NCI-H1092 (cell line): ENCODE data around the gene CHRM5.

Experiments
- DNase-seq: peaks from one replicate; lab custom pipeline; 2025; lab: John Stamatoyannopoulos, UW

CHRM5 gene

GRCh38 chr15:34101366-34102174 is 133.3 kb downstream of the CHRM5 start, which contains the start of the genes EMC7 and PGBD4:
Gene EMC7 (minus strand): TSS chr15:34101862. CDS start chr15:34101839, 23 bp downstream.
Gene PGBD4 (plus strand): TSS chr15:34102083. CDS start chr15:34102532, 449 bp downstream.
- DNase-seq = peak; percentile 94

GRCh38 chr15:34102175-34102925 is 134.1 kb downstream of the CHRM5 start:
- no peak for DNase-seq

DNA sequence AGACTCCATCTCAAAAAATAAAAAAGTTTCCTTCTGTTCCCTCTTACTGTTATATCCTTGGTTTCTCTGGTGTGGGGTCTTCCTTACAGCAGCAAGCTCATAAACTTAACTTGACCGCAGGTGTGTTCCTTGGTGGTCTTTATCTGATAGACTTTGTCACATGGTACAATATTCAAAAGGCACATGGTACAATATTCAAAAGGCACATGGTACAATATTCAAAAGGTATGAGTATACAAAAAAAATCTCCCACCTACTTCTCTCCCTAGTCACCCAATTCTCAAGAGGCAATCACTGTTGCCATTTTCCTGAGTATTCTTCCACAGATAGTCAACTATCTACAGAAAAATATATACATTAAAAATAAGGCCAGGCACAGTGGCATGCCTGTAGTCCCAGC is 138.1 kb downstream of the CHRM5 start:
- DNase-seq = no peak

DNA sequence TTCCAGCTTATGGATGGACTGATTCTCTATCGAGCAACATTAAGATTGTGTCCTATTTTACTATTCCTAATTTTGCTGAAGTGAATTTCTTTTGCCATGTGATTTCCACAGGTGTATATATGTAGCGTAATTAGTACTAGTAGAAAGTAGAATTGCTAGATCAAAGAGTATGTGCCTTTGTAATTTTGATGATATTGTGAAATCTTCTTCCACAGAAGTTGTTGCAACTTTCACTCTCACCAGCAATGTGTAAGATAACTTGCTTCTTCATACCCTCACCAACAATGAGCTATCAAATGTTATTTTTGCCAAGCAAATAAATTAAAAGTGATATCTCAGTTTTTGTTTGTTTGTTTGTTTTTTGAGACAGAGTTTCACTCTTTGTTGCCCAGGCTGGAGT is 139.0 kb downstream of the CHRM5 start:
- no peak for DNase-seq

DNA sequence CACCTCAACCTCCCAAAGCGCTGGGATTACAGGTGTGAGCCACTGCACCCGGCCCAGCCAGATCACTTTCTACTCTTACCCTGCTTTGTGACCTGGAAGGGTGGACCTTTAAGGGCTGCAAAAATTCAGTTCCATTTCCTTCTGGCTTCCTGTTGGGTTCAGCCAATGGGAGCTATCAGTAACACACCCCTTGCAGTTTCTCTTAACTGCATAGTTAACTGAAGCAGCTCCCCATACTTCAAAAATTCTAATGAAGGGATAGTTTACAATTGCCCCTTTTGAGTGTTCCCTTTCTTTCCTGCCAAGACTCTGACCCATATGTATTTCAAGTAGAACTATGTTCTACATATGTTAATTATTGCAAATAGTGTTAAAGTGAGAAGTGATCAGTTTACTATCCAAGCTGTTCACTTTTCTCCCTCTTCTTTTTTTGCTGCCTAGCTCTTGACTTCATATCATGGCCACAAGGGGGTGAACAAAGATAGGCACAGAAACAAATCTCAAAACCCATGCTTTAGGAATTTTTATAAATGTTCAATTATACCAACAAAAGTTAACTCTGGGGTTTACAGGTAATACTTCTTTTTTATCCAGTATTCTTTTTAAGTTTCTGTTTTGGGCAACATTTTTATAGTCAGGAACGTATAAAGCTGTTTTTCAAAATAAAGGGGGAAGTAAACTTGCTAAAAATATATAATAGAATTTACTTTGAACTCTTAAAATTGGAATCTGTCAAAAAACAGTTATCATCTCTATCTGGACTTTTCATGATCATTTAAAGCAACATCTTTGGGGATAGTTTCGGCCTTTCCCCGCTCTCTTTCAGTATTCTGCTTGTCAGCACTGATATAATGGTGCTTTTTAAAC is 141.7 kb downstream of the CHRM5 start:
- peak; percentile 5 for DNase-seq

DNA sequence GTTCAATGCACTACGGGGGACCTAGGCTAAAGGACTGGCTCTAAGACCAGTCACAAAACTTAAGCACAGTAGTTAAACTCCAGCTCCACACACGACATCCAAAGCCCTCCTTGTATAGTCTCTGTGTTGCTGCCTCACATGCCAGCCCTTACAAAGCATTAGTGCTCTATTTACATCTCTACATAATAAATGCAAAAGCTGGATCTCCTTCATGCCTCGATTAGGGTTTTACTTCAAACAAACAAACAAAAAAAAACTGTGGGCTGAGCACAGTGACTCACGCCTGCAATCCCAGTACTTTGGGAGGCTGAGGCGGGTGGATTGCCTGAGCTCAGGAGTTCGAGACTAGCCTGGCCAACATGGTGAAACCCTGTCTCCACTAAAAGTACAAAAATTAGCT is 143.2 kb downstream of the CHRM5 start:
- no peak for DNase-seq

GRCh38 chr15:34114215-34114614 is 145.9 kb downstream of the CHRM5 start:
- no peak for DNase-seq

- no peak for DNase-seq
Observed at GRCh38 chr15:34114739-34115138, 146.4 kb downstream of the CHRM5 start.

- no peak for DNase-seq
Observed at GRCh38 chr15:34116620-34117019, 148.3 kb downstream of the CHRM5 start.
